HG03520 (cell line): ENCODE results near the gene EIF4G1.

Experiments
- ATAC-seq: cut with Tn5 transposase; IDR thresholded peaks from one replicate; pipeline ENCODE4 v1.9.1; 2021; ENCODE audit warnings: mild to moderate bottlenecking, moderate library complexity; ENCODE audit not compliant: unreplicated experiment

Gene EIF4G1

GRCh38 chr3:184381261-184382224 lies 67.1 kb downstream of the EIF4G1 start:
- ATAC-seq = no peak

- no peak for ATAC-seq
These were observed 68.1 kb downstream of the EIF4G1 start for GRCh38 chr3:184382326-184383032.

GRCh38 chr3:184383033-184383740 lies 68.8 kb downstream of the EIF4G1 start:
- ATAC-seq = no peak

DNA sequence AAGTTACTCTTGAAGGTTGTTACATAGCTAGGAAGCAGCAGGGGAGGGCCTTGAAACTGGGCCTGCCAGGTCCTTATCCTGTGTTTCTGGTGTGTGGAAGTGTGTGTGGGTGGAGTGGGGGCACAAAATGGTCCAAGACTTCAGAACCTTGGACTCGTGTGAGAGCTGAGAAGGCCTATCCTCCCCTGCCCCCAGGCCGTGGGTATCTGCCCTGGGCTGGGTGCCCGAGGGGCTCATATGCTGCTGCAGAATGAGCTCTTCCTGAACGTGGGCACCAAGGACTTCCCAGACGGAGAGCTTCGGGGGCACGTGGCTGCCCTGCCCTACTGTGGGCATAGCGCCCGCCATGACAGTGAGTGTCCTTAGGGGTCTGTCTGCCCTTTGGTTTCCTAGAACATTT lies 69.9 kb downstream of the EIF4G1 start:
- ATAC-seq = no peak
